Right ventricle myocardium superior (tissue), 1 donor: ENCODE measurements around the gene TEX11. TPM values are rescaled to one million over a fixed set of nuclear protein-coding genes. Genes with fewer than 3 reads are reported as not detected.
"Not testable (repeated sequence)": the region's sequence is repeated elsewhere in the genome, so short reads cannot be mapped to it uniquely, and the experiment has no call there.

Experiments used
- ATAC-seq: fragments of 200-7000 bp; cut with Tn5 transposase; one replicate; pipeline ENCODE4 v1.9.1; 2020; ENCODE audit warnings: mild to moderate bottlenecking; ENCODE audit not compliant: poor library complexity
- DNase-seq: peaks from one replicate; pipeline ENCODE4 v3.0.0-alpha.2; 2020
- intact Hi-C: fragments of 100-400 bp; cut with DNase I; formaldehyde crosslinking; loops from one replicate; pipeline ENCODE4 v1.11.2; 2022
- total RNA-seq: library from RNA; stranded (reverse); fragmentation: NEBNext Ultra II Directional; extraction: Animal tissue kit (Norgen Biotek cat#: 25700); gene quantifications from one replicate; pipeline ENCODE4 v1.2.1, GENCODE V29; 2021
- donor health status: DM: no; HTN: yes; CAD: no; lungs with severe emphysema.

The TEX11 gene
- total RNA-seq, 1 donor from 2014 or later = not detected

GRCh38 chrX:70774223-70774622 lies 134.3 kb downstream of the TEX11 start:
- ATAC-seq (no peak), DNase-seq (no peak)
- intact Hi-C loops = no loop called here

DNA sequence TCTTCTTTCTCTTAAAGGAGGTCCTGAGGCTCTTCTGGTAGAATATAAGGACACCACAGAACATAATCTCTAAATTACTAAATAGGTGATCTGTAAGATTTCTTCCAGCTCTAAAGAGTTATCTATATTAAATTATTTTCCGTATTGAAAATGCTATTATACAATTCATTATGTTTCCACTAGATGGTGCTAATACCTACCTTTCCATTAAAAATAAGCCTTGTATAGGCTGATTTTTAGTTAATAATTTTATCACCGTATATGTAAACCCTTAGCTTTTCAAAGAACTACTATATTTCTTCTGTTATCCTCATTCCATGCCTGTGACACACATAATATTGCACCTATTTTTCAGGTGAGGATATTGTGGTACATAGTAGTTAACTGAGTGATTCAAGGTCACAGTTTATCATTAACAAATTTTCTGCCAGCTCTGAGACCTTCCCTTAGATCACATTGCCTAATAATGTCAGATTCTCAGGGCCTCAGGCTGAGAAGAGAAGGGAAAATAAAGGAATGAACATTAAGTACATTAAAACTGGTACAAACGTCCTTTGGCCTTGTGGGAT lies 138.8 kb downstream of the TEX11 start:
- DNase-seq (no peak), ATAC-seq (no peak)
- intact Hi-C loops = no loop called here

GRCh38 chrX:70762285-70762684 lies 146.2 kb downstream of the TEX11 start:
- intact Hi-C loops = no loop called here
- DNase-seq (no peak), ATAC-seq (no peak)

DNA sequence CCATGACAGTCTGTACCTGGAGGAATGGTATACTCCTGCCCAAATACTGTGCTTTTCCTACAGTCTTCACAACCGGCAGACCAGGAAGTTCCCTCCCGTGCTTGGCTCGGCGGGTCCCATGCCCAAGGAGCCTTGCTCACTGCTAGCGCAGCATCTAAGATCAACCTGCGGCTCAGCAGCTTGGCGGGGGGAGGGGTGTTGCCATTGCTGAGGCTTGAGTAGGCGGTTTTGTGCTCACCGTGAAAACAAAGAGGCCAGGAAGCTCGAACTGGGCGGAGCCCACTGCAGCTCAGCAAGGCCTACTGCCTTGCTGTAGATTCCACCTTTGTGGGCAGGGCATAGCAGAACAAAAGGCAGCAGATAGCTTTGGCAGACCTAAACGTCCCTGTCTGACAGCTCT lies 152.7 kb downstream of the TEX11 start:
- intact Hi-C loops = no loop called here
- DNase-seq = no peak
- ATAC-seq = no peak

DNA sequence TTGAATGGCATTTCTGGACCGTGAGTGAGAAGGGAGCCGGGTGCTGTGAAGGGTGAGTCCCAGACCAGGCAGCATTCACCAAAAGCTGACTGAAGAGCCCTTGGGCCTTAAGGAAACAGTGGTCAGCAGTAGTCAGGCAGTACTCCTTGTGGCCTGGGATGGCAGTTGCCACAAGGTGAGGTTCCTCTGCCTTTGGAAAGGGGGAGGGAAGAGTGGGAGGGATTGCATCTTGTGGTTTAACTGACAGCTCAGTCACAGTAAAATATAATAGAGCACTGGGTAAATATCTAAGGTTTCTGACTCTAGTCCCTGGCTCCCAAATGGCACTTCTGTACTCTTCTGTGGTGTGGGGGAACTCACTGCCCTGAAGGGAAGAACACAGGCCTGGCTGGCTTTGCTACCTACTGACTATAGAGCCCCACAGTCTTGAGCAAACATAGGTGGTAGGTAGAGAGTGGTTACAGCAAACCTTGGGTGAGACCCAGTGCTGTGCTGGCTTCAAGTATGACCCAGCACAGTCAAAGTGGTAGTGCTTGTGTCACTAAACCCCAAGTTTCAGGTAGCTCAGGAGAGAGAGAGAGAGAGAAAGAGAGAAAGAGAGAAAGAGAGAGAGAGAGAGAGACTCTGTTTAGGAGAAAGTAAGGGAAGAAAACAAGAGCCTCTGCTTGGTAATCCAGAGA lies 154.2 kb downstream of the TEX11 start:
- DNase-seq = no peak
- no peak for ATAC-seq
- intact Hi-C loops = no loop called here

GRCh38 chrX:70733774-70734173 lies 174.7 kb downstream of the TEX11 start:
- ATAC-seq, intact Hi-C loops, DNase-seq: not testable (repeated sequence)

GRCh38 chrX:70727961-70728360 lies 180.6 kb downstream of the TEX11 start:
- DNase-seq, intact Hi-C loops, ATAC-seq: not testable (repeated sequence)

DNA sequence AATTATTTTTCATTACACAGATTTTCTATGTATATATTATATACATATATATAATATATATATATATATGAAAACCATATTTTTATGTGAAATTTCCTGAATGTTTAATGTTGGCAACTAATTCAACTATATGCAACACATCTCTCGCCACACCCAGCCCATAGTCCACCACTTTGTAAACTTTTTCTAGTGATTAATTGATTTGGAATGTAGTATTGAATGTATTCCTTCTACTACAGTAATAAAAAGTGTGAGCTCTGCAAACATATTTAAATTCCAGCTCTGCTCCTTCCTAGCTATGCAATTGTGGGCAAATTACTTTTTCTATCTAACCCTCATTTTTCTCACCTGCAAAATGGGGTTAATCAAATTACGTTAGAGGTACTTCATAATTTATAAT lies 187.8 kb downstream of the TEX11 start:
- ATAC-seq = no peak
- intact Hi-C loops = no loop called here
- no peak for DNase-seq

- ATAC-seq, DNase-seq, intact Hi-C loops: not testable (repeated sequence)
Measured at GRCh38 chrX:70711336-70711735, 197.2 kb downstream of the TEX11 start.

DNA sequence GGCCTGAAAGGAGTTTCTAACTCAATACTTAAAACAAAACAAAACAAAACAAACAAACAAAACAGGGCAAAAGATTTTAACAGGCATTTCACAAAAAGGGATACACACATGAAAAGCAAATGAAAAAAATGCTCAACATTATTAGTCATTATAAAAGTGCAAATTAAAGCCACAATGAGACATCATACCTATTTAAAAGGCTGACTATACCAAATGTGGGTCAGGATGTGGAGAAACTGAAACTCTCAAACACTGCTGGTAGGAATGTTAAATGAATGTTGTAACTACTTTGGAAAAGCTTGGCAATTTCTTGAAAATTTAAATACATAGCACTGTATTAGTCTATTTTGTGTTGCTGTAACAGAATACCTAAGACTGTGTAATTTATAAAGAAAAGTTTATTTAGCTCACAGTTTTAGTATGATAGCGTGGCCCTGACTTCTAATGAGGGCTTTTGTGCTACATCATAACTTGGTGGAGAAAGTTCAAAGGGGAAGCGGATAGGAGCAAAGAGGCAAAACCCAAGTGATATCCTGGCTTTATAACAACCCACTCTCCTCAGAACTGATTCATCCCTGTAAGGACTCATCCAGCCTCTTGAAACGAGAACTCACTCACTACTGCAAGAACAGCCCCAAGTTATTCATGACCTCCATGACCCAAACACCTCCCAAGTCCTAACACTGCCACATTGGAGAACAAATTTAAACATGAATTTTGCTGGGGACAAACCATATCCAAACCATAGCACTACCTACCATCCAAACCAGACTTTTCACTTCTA lies 214.0 kb downstream of the TEX11 start:
- intact Hi-C loops = no loop called here
- no peak for DNase-seq
- ATAC-seq = no peak

DNA sequence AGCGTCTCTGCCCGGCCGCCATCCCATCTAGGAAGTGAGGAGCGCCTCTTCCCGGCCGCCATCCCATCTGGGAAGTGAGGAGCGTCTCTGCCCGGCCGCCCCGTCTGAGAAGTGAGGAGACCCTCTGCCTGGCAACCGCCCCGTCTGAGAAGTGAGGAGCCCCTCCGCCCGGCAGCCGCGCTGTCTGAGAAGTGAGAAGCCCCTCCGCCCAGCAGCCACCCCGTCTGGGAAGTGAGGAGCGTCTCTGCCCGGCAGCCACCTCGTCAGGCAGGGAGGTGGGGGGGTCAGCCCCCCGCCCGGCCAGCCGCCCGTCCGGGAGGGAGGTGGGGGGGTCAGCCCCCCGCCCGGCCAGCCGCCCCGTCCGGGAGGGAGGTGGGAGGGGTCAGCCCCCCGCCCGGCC lies 229.1 kb downstream of the TEX11 start:
- ATAC-seq, DNase-seq, intact Hi-C loops: not testable (repeated sequence)

GRCh38 chrX:70675284-70675683 lies 233.2 kb downstream of the TEX11 start:
- intact Hi-C loops = no loop called here
- DNase-seq = no peak
- ATAC-seq = no peak

- ATAC-seq (no peak), DNase-seq (no peak)
- intact Hi-C loops = no loop called here
Measured at GRCh38 chrX:70672326-70672725, 236.2 kb downstream of the TEX11 start.

GRCh38 chrX:70669120-70669519 lies 239.4 kb downstream of the TEX11 start:
- intact Hi-C loops = no loop called here
- ATAC-seq (no peak), DNase-seq (no peak)

GRCh38 chrX:70664726-70665125 lies 243.8 kb downstream of the TEX11 start:
- ATAC-seq (no peak), DNase-seq (no peak)
- intact Hi-C loops = no loop called here

DNA sequence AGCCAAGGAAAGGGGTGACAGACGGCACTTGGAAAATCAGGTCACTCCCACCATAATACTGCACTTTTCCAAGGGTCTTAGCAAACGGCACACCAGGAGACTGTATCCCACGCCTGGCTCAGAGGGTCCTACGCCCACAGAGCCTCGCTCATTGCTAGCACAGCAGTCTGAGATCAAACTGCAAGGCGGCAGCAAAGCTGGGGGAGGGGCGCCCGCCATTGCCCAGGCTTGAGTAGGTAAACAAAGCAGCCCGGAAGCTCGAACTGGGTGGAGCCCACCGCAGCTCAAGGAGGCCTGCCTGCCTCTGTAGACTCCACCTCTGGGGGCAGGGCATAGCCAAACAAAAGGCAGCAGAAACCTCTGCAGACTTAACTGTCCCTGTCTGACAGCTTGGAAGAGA lies 247.4 kb downstream of the TEX11 start:
- not testable (repeated sequence) for ATAC-seq

GRCh38 chrX:70657546-70657945 lies 251.0 kb downstream of the TEX11 start:
- intact Hi-C loops, DNase-seq, ATAC-seq: not testable (repeated sequence)

More for the DNA sequence above, 247.4 kb downstream of the TEX11 start:
- intact Hi-C loops, DNase-seq: not testable (repeated sequence)

- intact Hi-C loops = no loop called here
- DNase-seq (no peak), ATAC-seq (no peak)
Measured at GRCh38 chrX:70656304-70656703, 252.2 kb downstream of the TEX11 start.

DNA sequence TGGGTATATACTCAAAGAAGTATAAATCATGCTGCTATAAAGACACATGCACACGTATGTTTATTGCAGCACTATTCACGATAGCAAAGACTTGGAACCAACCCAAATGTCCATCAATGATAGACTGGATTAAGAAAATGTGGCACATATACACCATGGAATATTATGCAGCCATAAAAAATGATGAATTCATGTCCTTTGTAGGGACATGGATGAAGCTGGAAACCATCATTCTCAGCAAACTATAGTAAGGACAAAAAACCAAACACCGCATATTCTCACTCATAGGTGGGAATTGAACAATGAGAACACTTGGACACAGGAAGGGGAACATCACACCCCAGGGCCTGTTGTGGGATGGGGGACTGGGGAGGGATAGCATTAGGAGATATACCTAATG lies 260.6 kb downstream of the TEX11 start:
- DNase-seq, ATAC-seq, intact Hi-C loops: not testable (repeated sequence)

- intact Hi-C loops = no loop called here
- DNase-seq (no peak), ATAC-seq (no peak)
Measured at GRCh38 chrX:70636218-70636617, 272.3 kb downstream of the TEX11 start.
